ENCODE data around the gene IL19.
"Not testable (repeated sequence)": the region's sequence is repeated elsewhere in the genome, so short reads cannot be mapped to it uniquely, and the experiment has no call there.

IL19 gene

GRCh38 chr1:206776229-206776628 is 5.7 kb downstream of the IL19 start:
- H3K4me3 ChIP-seq (ENCODE audit: extremely low read depth, insufficient read depth, low read length, poor library complexity, severe bottlenecking), result no peak overlapping the region
- H3K4me1 ChIP-seq (ENCODE audit: control insufficient read depth, insufficient read depth, low read length, poor library complexity, severe bottlenecking), result peaks cover 6% of the 10 kb centered on the region
- no peaks in the 10 kb centered on the region for H3K36me3 ChIP-seq (ENCODE audit: control insufficient read depth, insufficient read depth, low read length)
- WGBS, 2 experiments (ENCODE audit: insufficient coverage in 2 of 2), result 43 to 100% methylated on average over 1 of the region's 4 CpGs
- H3K9me3 ChIP-seq (ENCODE audit: control insufficient read depth, low read length), result no peaks in the 10 kb centered on the region
- H3K27ac ChIP-seq (ENCODE audit: low read depth, low read length, severe bottlenecking), result no peak overlapping the region

GRCh38 chr1:206778031-206778430 is 7.5 kb downstream of the IL19 start:
- H3K4me3 ChIP-seq (ENCODE audit: extremely low read depth, insufficient read depth, low read length, poor library complexity, severe bottlenecking), result no peak overlapping the region
- no peak overlapping the region for H3K27ac ChIP-seq (ENCODE audit: low read depth, low read length, severe bottlenecking)
- no peaks in the 10 kb centered on the region for H3K36me3 ChIP-seq (ENCODE audit: control insufficient read depth, insufficient read depth, low read length)
- no peaks in the 10 kb centered on the region for H3K9me3 ChIP-seq (ENCODE audit: control insufficient read depth, low read length)
- 80 to 98% methylated on average over 4 to 5 of the region's 7 CpGs for WGBS, 2 experiments (ENCODE audit: insufficient coverage in 2 of 2)
- no peaks in the 10 kb centered on the region for H3K4me1 ChIP-seq (ENCODE audit: control insufficient read depth, insufficient read depth, low read length, poor library complexity, severe bottlenecking)

GRCh38 chr1:206778911-206779310 is 8.3 kb downstream of the IL19 start:
- H3K4me3 ChIP-seq (ENCODE audit: extremely low read depth, insufficient read depth, low read length, poor library complexity, severe bottlenecking); H3K4me1 ChIP-seq (ENCODE audit: control insufficient read depth, insufficient read depth, low read length, poor library complexity, severe bottlenecking); H3K27ac ChIP-seq (ENCODE audit: low read depth, low read length, severe bottlenecking); H3K36me3 ChIP-seq (ENCODE audit: control insufficient read depth, insufficient read depth, low read length); H3K9me3 ChIP-seq (ENCODE audit: control insufficient read depth, low read length): not testable (repeated sequence)
- WGBS, 2 experiments (ENCODE audit: insufficient coverage in 2 of 2), result 85 to 95% methylated on average over 6 of the region's 6 CpGs

GRCh38 chr1:206779638-206780037 is 9.1 kb downstream of the IL19 start:
- WGBS, 2 experiments (ENCODE audit: insufficient coverage in 2 of 2), result 83 to 94% methylated on average over 2 of the region's 2 CpGs
- Histone ChIP-seq H3K27ac (ENCODE audit: low read depth, low read length, severe bottlenecking) (no peak overlapping the region), H3K4me1 (ENCODE audit: control insufficient read depth, insufficient read depth, low read length, poor library complexity, severe bottlenecking) (no peaks in the 10 kb centered on the region), H3K36me3 (ENCODE audit: control insufficient read depth, insufficient read depth, low read length) (no peaks in the 10 kb centered on the region), H3K4me3 (ENCODE audit: extremely low read depth, insufficient read depth, low read length, poor library complexity, severe bottlenecking) (no peak overlapping the region), H3K9me3 (ENCODE audit: control insufficient read depth, low read length) (no peaks in the 10 kb centered on the region)

- Histone ChIP-seq H3K4me3 (ENCODE audit: extremely low read depth, insufficient read depth, low read length, poor library complexity, severe bottlenecking) (no peak overlapping the region), H3K9me3 (ENCODE audit: control insufficient read depth, low read length) (no peaks in the 10 kb centered on the region), H3K36me3 (ENCODE audit: control insufficient read depth, insufficient read depth, low read length) (no peaks in the 10 kb centered on the region), H3K4me1 (ENCODE audit: control insufficient read depth, insufficient read depth, low read length, poor library complexity, severe bottlenecking) (no peaks in the 10 kb centered on the region), H3K27ac (ENCODE audit: low read depth, low read length, severe bottlenecking) (no peak overlapping the region)
- 100% methylated on average over 2 of the region's 2 CpGs for WGBS, 2 experiments (ENCODE audit: insufficient coverage in 2 of 2)
Measured at GRCh38 chr1:206782448-206782847, 11.9 kb downstream of the IL19 start.

GRCh38 chr1:206783506-206783905 is 12.9 kb downstream of the IL19 start:
- WGBS, 2 experiments (ENCODE audit: insufficient coverage in 2 of 2), result 91 to 93% methylated on average over 7 of the region's 7 CpGs
- H3K4me3 ChIP-seq (ENCODE audit: extremely low read depth, insufficient read depth, low read length, poor library complexity, severe bottlenecking), result no peak overlapping the region

GRCh38 chr1:206784471-206784903 is 13.9 kb downstream of the IL19 start:
- Histone ChIP-seq H3K27ac (ENCODE audit: low read depth, low read length, severe bottlenecking) (no peak overlapping the region), H3K4me1 (ENCODE audit: control insufficient read depth, insufficient read depth, low read length, poor library complexity, severe bottlenecking) (no peaks in the 10 kb centered on the region), H3K9me3 (ENCODE audit: control insufficient read depth, low read length) (no peaks in the 10 kb centered on the region), H3K4me3 (ENCODE audit: extremely low read depth, insufficient read depth, low read length, poor library complexity, severe bottlenecking) (no peak overlapping the region), H3K36me3 (ENCODE audit: control insufficient read depth, insufficient read depth, low read length) (no peaks in the 10 kb centered on the region)
- 92 to 98% methylated on average over 13 to 17 of the region's 17 CpGs for WGBS, 2 experiments (ENCODE audit: insufficient coverage in 2 of 2)

More at GRCh38 chr1:206783506-206783905, 12.9 kb downstream of the IL19 start:
- Histone ChIP-seq H3K9me3 (ENCODE audit: control insufficient read depth, low read length) (no peaks in the 10 kb centered on the region), H3K4me1 (ENCODE audit: control insufficient read depth, insufficient read depth, low read length, poor library complexity, severe bottlenecking) (no peaks in the 10 kb centered on the region), H3K27ac (ENCODE audit: low read depth, low read length, severe bottlenecking) (no peak overlapping the region), H3K36me3 (ENCODE audit: control insufficient read depth, insufficient read depth, low read length) (no peaks in the 10 kb centered on the region)

- Histone ChIP-seq H3K27ac (ENCODE audit: low read depth, low read length, severe bottlenecking) (no peak overlapping the region), H3K9me3 (ENCODE audit: control insufficient read depth, low read length) (no peaks in the 10 kb centered on the region), H3K36me3 (ENCODE audit: control insufficient read depth, insufficient read depth, low read length) (no peaks in the 10 kb centered on the region), H3K4me3 (ENCODE audit: extremely low read depth, insufficient read depth, low read length, poor library complexity, severe bottlenecking) (no peak overlapping the region), H3K4me1 (ENCODE audit: control insufficient read depth, insufficient read depth, low read length, poor library complexity, severe bottlenecking) (no peaks in the 10 kb centered on the region)
- 80 to 84% methylated on average over 3 of the region's 4 CpGs for WGBS, 2 experiments (ENCODE audit: insufficient coverage in 2 of 2)
Measured at GRCh38 chr1:206785182-206785765, 14.7 kb downstream of the IL19 start.

GRCh38 chr1:206786212-206786886 is 15.8 kb downstream of the IL19 start:
- Histone ChIP-seq H3K4me3 (ENCODE audit: extremely low read depth, insufficient read depth, low read length, poor library complexity, severe bottlenecking) (no peak overlapping the region), H3K9me3 (ENCODE audit: control insufficient read depth, low read length) (no peaks in the 10 kb centered on the region), H3K36me3 (ENCODE audit: control insufficient read depth, insufficient read depth, low read length) (no peaks in the 10 kb centered on the region), H3K27ac (ENCODE audit: low read depth, low read length, severe bottlenecking) (no peak overlapping the region), H3K4me1 (ENCODE audit: control insufficient read depth, insufficient read depth, low read length, poor library complexity, severe bottlenecking) (peaks cover under 1% of the 10 kb centered on the region)
- WGBS, 2 experiments (ENCODE audit: insufficient coverage in 2 of 2), result 63 to 87% methylated on average over 1 to 2 of the region's 5 CpGs

GRCh38 chr1:206787891-206788290 is 17.3 kb downstream of the IL19 start:
- no peaks in the 10 kb centered on the region for H3K9me3 ChIP-seq (ENCODE audit: control insufficient read depth, low read length)
- H3K4me1 ChIP-seq (ENCODE audit: control insufficient read depth, insufficient read depth, low read length, poor library complexity, severe bottlenecking), result peaks cover 6% of the 10 kb centered on the region
- H3K36me3 ChIP-seq (ENCODE audit: control insufficient read depth, insufficient read depth, low read length), result no peaks in the 10 kb centered on the region
- H3K4me3 ChIP-seq (ENCODE audit: extremely low read depth, insufficient read depth, low read length, poor library complexity, severe bottlenecking), result no peak overlapping the region
- 96 to 100% methylated on average over 2 of the region's 5 CpGs for whole genome bisulfite sequencing, 2 experiments (ENCODE audit: insufficient coverage in 2 of 2)
- no peak overlapping the region for H3K27ac ChIP-seq (ENCODE audit: low read depth, low read length, severe bottlenecking)

GRCh38 chr1:206788487-206789050 is 18.0 kb downstream of the IL19 start:
- peaks cover 6% of the 10 kb centered on the region for H3K4me1 ChIP-seq (ENCODE audit: control insufficient read depth, insufficient read depth, low read length, poor library complexity, severe bottlenecking)
- no peak overlapping the region for H3K4me3 ChIP-seq (ENCODE audit: extremely low read depth, insufficient read depth, low read length, poor library complexity, severe bottlenecking)
- H3K9me3 ChIP-seq (ENCODE audit: control insufficient read depth, low read length), result no peaks in the 10 kb centered on the region
- no peaks in the 10 kb centered on the region for H3K36me3 ChIP-seq (ENCODE audit: control insufficient read depth, insufficient read depth, low read length)
- WGBS, 2 experiments (ENCODE audit: insufficient coverage in 2 of 2), result 90% methylated on average over 2 of the region's 3 CpGs; no CpG with 5 or more reads in 1 of the 2 experiments
- H3K27ac ChIP-seq (ENCODE audit: low read depth, low read length, severe bottlenecking), result no peak overlapping the region

Measured in mesodermal cell (in vitro differentiated cells).